Fibroblast of mammary gland (primary cell): Measurements from ENCODE around the gene KRTCAP2.

ENCODE experiments used
- DNase-seq: peaks from one replicate; pipeline ENCODE4 v3.0.0-alpha.2; 2010; ENCODE audit warnings: low read depth
- H3K4me3 ChIP-seq: 2 replicates; pipeline ENCODE4 v1.5.1; 2011; ENCODE audit warnings: low read depth, mild to moderate bottlenecking, low read length, moderate library complexity; ENCODE audit not compliant: control insufficient read depth
- CTCF ChIP-seq: conservative IDR thresholded peaks from 2 replicates; pipeline ENCODE4 v1.5.1; 2011; ENCODE audit warnings: low read depth, low read length, inconsistent platforms; ENCODE audit not compliant: control insufficient read depth, insufficient read depth

KRTCAP2 gene

GRCh38 chr1:155126556-155127104 is 46.5 kb downstream of the KRTCAP2 start:
- no peak for DNase-seq
- peak overlapping the region; percentile 2 for H3K4me3 ChIP-seq
- TF ChIP-seq CTCF: no peak

GRCh38 chr1:155125946-155126555 is 47.1 kb downstream of the KRTCAP2 start:
- peak; percentile 19 for DNase-seq
- no peak overlapping the region for H3K4me3 ChIP-seq
- TF ChIP-seq CTCF: no peak

DNA sequence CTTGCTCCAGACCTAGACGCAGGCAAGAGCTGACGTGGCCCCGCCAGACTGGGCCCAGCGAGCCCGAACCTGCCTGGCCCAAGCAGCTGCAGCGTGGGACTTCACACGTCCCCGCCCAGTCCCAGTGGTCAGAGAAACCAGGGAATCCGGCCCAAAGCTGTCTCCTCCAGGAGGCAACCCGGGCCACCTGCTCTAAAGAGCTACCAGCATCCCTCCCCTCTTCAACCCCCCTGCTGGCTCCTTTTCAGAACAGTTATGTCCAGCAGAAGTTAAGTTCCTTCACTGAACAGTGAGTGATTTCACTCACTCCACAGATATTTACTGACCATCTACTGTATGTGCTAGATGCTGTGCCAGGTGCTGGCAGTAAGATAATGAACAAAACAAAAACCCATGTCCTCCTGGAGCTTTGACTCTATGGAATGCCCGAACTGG is 47.6 kb downstream of the KRTCAP2 start:
- no peak for DNase-seq
- H3K4me3 ChIP-seq: no peak overlapping the region
- TF ChIP-seq CTCF: no peak

DNA sequence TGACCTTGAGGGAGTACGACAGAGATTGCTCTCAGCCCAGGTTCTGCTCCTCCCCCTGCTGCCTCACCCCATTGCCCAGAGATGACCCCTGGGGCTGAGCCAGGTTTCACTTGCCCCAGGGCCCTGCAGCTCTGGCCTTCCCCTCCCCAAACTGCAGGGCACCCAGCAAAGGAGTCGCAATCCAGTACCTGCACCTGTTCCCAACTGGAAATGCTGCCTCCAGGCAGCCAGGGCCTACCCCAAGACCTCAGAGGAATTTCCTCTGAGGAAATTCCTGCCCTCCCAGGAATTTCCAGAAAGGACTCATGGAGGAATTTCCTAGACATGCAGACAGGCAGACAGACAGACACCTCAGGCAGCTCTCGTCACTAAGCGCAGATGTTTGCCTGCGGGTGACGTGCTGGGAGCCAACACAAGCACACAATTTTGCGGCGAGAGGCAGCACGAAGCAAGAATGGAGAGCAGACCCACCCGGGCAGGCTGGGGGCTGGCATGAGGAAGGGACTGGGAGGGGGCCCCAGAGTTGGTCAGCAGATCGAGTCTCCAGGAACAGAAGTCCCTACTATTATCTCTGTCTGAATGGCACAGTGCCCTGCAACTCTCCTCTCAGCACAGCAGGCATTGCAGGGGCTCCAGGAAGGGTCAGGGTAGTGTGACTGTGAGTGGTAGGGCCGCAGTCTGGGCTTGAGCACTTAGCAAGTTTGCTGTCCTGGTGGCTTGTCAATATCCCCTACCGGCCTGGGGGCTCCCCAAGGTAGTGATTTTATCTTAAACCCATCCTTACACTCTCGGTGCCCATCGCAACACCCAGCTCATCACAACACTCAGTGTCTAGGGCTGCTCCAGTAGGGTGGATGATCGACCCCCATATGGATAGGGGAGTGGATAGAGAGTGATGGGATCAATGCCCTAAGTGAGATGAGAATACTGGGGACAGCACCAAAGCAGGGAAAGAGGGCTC is 48.3 kb downstream of the KRTCAP2 start:
- DNase-seq: no peak

GRCh38 chr1:155123801-155124200 is 49.3 kb downstream of the KRTCAP2 start:
- no peak for TF ChIP-seq CTCF
- H3K4me3 ChIP-seq: no peak overlapping the region
- DNase-seq: no peak

More for the DNA sequence above, 48.3 kb downstream of the KRTCAP2 start:
- no peak overlapping the region for H3K4me3 ChIP-seq
- no peak for TF ChIP-seq CTCF

- H3K4me3 ChIP-seq: no peak overlapping the region
- no peak for TF ChIP-seq CTCF
- DNase-seq: no peak
Measured at GRCh38 chr1:155122308-155122707, 50.8 kb downstream of the KRTCAP2 start.
